Esophagus mucosa (tissue), 1 donor: ENCODE results near the gene LRRC8E. TPM values are rescaled to one million over a fixed set of nuclear protein-coding genes. Genes with fewer than 3 reads are reported as not detected.
A peak's percentile ranks its signal among the peaks of the same experiment; 100 is the strongest.
"Not testable (repeated sequence)": the region's sequence is repeated elsewhere in the genome, so short reads cannot be mapped to it uniquely, and the experiment has no call there.

Source experiments
- ATAC-seq: fragments of 200-7000 bp; cut with Tn5 transposase; one replicate; pipeline ENCODE4 v1.9.1; 2020
- total RNA-seq: library from RNA; stranded (reverse); gene quantifications from one replicate; pipeline ENCODE4 v1.2.4, GENCODE V29; 2023
- donor health status: DM: yes; HTN: yes; CAD: no.

LRRC8E gene
- total RNA-seq, 1 donor from 2014 or later = 11.6 TPM

DNA sequence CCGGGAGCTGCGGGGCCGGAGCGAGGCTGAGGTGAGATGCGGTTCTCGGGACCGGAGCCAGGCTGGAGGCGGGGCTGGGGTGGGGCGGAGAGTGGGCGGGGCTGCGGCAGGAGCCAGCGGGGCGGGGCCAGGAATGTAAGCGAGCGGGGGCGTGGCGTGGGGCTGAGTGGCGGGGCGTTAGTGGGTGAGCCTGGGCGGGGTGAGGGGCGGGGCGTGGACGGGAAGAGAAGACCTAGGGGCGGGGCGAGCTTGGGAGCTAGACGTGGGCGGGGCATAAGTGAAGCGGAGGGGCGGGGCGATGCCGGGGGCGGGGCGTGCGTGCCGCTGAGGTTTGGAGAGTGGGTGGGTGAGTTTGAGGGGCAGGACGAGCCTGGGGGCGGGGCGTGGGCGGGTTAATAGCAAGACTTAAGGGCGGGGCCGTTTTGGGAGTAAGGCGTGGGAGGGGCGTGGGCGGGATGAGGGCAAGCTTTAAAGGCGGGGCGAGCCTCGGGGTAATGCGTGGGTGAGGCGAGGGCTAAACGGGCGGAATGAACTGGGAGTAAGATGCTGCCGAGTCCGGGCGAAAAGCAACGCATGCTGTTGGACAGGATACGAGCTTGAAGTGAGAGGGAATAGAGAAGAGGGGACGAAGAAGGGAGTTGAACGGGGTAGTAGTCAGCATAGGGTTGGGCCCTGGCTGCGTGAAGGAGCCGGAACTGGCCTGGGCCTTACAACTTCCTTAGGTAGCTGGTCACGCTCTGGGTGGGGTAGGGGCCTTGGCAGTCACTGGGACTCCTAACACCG lies 32.4 kb downstream of the LRRC8E start:
- ATAC-seq = peak; percentile 87

DNA sequence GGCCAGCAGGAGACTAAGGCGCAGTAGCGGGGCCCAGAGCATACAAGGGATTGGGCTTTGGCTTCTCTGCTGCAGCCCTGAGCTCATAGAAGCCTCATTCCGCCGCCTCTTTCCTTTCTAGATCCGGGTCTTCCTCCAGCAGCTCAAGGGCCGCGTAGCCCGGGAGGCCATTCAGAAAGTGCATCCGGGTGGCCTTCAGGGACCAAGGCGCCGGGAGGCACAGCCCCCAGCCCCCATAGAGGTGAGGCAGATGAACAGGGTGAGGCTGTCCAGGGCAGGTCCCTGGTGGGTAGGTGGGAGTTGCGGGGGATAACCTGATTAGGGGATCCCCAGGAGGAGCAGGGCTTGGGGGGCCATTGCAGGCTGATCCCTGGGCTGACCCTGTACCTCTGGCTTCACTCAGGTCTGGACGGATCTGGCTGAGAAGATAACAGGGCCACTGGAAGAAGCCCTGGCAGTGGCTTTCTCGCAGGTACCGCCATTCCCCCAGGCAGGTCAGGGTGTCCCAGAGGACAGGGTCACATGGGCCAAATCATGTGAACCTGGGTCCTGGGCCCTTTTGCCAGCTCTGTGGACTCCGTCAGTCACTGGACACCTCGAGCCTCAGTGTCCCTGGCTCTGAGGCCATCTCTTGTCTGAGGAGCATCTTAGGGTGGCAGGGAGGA lies 33.1 kb downstream of the LRRC8E start:
- ATAC-seq = no peak

DNA sequence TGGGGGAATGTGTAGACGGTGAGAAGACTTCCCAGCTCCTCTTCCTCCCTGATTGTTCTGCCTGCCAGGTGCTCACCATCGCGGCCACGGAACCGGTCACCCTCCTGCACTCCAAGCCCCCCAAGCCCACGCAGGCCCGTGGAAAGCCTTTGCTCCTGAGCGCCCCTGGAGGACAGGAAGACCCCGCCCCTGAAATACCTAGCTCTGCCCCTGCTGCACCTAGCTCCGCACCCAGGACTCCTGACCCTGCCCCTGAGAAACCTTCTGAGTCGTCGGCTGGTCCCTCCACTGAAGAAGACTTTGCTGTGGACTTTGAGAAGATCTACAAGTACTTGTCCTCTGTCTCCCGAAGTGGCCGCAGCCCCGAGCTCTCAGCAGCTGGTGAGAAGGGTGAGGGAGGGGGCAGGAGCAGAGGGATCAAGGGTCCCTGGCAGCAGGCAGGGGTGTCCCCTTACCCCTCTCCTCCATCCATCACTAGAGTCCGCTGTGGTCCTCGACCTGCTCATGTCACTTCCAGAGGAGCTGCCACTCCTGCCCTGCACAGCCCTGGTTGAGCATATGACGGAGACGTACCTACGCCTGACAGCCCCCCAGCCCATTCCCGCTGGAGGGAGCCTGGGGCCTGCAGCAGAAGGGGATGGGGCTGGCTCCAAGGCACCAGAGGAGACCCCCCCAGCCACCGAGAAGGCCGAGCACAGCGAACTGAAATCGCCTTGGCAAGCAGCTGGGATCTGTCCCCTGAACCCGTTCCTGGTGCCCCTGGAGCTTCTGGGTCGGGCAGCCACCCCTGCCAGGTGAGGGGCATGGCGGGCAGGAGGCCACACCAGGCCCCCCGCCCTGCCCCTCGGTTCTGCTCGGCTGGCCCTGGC lies 33.9 kb downstream of the LRRC8E start:
- no peak for ATAC-seq

DNA sequence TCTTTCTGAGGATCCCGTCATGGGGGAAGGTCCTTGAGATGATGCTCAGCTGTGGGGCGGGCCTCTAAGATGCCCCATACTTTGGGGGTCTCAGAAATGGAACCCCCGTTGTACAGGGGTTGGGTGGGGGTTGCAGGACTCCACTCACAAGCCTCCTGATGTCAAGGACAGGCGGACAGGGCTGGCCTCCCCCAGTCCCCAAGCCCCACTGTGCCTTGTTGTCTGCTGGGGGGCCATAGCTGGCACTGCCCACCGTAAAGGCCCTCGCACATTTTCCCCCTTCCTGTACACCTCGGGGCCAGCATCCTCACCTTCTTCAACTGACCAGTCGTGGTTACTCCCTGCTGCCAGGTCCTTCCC lies 34.5 kb downstream of the LRRC8E start:
- no peak for ATAC-seq

DNA sequence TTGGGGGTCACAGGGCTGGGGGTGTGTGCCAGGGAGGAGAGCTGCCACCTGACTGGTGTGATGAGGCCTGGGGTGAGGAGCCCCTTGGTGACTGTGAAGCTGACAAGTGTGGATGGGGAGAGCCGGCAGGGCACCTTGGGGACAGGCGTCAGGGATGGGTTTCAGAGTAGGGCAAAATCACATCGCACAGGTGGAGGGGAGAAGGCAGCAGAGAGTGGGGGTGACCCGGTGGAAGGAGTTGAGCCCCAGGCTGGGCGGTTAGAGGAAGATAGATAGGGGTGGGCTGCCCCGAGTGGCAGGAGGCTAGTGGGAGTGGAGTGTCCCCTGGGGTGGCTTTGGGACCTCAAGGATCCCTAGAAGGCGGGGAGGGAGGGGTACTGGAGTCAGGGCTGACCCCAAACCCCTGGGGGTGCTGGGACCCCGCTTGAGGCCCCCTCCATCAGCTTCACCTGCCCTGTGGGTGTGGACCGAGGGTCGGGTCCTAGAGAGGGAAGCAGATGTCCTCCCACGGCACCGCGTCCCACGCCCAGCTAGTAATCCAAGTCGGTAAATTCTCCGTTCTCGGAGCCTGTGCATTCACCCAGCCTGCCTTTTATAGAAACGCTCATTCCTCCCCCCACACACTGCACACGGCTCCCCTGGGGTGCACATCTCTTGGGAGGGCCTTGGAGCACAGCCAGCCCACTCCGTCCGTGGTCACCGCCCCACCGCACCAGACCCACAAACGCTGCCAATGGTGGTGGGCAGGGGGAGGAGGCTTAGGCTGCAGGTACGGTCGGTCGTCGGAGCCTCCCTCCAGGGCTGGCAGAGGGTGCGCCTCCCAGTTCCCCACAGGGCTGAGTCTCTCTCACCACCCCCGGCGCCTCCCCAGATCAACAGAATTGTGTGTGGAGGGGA lies 35.2 kb downstream of the LRRC8E start:
- no peak for ATAC-seq

DNA sequence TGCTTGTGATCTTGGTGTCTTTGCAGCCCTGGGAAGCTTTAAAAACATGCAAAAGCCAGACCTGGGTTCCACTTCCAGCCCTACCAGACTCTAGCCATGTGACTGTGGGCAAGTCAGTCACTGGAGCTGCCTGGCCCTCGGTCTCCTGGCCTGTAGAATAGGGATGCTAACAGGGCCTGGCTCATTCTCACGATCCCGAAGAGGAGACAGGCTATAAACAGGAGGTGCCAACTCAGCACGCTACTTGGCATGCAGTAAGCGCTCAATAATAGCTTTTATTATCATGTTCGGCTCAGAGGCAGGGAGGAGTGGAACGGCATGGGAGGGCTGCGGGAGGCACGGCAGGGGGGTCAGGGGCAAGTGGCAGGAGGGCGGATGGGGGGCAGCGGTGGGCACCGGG lies 35.9 kb downstream of the LRRC8E start:
- ATAC-seq = no peak

DNA sequence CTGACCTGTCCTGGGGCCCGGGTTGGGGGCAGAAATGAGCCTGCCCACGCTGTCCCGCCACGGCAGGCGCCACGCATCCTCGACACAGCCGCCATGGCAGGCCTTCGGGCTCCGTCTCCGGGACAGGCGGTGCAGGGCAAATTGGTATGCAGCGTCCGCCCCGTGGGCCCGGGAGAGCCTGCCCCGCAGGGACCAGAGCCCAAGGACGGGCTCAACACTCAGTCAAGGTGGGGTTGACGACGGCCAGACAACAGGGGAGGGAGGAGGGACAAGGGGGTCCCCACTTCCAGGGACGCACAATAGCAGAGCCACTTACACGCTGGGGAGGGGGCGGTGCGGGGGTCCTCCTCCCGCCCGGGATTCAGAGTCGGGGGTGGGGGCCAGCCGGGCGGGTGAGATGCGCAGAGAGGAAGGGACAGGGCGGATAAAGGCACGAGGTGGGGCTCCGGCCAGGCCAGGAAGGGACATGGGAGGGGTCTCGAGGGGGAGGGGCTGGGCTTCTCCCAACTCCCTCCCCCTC lies 36.4 kb downstream of the LRRC8E start:
- no peak for ATAC-seq

DNA sequence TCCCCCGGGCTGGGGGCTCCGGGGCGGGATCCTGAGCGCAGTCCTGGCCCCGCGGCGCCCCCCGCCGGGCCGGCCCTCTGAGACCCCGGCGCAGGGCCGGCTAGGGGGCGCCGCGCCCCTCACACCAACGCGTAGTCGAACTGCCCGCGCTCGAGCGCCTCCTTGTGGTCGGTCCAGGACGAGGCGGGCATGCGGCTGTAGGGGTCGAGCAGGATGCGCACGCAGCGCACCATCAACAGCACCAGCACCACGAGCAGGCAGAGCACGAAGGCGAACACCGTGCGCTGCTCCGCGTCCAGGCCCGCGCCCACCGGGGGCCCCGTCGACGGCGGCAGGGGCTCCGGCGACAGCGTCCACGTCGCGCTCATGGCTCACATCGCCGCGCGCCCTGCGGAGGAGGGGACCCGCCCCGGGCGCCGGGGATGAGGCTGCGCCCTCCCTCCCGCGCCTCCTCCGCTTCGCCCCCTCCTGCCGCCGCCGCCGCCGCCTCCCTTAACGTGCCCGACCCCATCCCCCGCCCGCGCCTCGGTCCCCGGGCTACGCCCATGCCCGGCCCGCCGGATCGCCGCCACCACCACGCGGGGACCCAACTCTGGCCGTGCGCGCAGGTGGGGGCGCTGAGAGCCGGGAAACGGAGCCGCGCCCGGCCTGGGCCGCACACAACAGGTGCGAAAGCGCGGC lies 37.0 kb downstream of the LRRC8E start:
- ATAC-seq = no peak

DNA sequence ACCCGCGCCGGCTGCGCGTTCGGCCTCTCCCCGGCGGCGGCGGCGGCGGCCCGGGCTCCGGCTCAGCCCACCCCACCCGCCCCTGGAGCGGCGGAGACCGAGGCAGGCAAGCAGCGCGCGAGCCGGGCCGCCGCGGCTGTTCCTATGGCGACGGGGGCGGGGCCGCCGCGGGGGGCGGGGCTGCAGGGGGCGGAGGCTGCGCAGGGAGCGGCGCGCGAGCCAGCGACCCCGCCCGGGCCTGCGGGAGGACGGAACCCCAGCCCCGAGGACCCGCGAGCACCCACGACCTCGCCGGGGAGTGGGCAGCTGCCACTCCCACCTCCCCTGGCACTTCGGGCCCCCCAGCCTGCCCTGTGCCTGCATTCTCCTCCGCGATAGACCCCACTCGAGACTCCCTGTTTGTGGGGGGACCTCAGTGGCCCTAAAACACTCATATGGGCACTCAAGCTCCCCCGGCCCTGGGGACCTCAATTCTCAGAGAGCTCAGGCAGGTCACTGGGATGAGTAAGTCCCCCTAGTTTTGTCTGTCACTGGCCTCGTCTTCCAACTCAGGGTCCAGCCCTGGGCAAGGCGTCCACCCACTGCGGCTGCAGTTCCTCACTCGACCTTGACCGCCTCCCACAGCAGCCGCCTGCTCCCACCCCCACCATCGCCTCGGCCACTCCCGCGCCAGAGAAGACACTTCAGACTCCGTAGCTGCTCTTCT lies 37.9 kb downstream of the LRRC8E start, which contains the start of gene CTXN1:
CTXN1 (minus strand) TSS at position 115 of the 706 bp plus-strand sequence. CDS start 597 bp downstream, outside the sequence.
- ATAC-seq = peak; percentile 28

DNA sequence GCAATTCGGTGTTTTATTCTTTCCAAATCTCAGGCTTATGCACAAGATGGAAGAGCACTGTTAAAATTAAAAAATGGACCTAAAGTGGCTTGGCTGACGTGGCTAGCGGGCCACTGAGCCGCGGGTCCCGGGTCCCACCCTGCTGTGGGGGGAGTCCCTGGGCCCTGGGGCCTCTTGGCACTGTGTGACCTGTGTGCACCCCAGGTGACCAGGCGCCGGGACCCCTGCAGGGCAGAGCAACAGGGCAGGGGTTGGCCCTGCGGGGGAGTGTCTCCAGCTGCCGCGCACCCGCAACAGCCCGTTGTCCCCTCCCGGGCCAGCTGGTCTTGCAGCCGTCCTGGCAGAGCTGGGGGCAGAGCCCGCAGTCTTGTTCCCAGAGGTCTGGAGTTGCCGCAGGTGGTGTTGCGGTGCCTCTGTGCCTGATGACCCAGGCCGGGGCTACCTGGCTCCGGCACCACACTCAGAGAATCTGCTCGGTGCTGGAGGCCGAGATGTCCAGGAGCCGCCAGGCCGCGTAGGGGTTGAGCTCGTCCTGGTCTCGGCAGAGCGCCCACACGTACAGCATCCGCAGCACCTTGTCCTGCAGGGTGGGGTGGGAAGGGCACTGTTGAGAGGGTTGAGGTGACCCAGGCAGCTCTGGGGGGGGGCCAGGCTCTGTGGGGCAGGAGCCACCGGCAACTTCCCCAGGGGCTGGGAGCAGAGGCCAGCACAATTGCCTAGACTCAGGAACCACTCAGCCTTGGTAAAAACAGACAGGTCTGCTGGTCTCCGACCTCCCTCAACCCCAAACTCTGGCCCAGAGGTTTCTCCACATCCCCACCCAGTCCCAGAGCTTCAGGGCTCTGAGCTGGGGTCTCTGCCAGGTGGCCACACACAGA lies 38.7 kb downstream of the LRRC8E start:
- ATAC-seq = no peak

DNA sequence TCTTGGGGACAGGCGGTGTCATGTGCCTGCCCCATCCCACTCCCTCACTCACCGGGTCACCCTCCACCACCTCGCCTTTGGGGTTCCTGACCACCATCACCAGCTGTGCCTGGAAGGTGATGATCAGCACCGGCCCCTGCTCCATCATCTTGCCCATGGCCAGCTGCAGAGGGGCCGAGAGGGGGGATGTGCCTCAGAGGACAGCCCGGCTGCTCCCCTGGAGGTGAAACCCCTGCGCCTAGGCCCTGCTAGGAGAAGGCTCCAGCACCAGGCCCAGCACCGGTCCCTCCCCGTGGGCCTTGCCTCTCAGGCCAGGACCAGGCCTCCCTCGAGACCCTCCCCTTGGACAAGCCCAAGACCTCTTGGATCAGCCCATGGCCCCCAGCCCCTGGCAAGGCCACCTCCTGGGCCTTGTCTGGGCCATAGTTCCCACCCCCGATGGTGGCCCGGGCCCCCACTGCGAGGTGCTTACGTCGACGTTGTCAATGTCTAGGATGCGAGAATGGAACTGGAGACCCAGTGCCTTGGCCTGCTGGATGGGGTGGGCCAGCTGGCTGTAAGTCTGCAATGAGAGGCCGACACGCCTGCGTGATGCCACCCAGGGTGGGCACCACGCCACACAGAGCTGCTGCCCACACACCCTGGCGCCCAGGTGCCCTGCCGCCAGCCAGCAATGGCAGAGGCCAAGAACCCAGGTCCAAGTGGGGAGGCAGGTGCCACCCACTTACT lies 39.5 kb downstream of the LRRC8E start:
- ATAC-seq = no peak

DNA sequence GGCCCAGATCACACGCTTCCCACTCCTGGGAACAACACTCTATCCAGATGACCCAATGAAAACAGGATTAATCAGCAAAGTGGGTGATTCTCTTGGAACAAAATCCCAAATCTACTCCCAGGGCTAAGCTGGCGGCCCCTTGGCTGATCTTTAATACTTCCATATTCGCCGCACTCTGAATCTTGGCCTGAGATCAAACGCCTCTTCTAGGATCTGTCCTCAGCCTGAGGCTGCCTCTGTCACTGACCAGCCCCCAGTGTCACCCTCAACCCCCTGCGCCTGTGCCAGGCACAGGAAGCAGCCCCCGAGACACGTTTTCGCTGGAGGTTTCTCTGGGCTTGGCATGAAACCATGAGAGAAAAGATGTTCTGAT lies 40.0 kb downstream of the LRRC8E start:
- no peak for ATAC-seq

DNA sequence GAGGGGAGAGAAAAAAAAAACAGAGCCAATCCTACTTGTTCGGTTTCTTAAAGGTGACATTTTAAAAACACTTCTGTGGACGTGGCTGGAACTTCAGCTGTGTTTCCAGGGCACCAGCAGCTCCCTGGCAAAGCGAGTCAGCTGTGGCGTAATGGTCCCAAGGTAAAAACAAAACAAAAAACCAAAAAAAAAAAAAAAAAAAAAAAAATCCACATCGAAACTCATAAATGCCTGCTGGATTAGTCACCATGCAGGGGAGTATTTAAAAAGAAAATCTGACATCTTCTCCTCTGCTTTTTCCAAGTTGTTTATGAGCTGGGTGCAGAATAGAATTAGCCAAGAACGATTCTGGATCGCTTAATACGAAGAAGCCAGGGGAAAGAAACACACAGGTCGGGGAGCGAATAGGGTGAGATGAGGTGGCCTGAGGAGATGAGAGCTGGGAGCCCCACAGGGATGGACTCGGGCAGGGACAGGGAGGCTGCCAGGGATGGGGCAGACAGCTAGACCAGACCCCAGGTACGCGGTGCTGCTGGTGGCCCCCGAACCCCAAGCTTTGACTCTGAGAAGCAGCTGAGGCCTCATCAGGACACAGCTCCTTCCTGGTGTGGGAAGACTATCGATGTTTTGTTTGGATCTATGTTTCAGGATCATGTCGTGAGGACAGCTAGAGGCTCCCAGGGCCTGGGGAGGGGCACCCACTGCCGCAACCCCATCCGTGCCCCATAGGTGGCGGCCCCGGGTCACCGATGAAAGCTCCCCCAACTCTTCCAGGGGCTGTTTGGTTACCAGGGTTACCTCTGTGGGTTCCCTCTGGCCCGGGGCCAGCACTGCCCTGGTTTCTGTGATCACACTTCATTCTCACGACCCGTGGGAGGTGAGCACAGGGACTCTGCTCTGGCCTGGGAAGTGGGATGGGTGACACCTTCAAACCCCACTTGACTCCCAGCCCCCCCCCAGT lies 40.7 kb downstream of the LRRC8E start:
- ATAC-seq = no peak

DNA sequence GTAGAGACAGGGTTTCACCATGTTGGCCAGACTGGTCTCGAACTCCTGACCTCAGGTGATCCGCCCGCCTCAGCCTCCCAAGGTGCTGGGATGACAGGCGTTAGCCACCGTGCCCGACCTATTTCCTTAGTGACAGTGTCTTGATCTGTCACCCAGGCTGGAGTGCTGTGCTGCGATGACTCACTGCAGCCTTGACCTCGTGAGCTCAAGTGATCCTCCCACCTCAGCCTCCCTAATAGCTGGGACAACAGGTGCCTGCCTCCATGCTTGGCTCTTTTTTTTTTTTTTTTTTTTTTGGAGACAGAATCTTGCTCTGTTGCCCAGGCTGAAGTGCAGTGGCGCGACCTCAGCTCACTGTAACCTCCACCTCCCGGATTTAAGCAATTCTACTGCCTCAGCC lies 41.7 kb downstream of the LRRC8E start:
- not testable (repeated sequence) for ATAC-seq

DNA sequence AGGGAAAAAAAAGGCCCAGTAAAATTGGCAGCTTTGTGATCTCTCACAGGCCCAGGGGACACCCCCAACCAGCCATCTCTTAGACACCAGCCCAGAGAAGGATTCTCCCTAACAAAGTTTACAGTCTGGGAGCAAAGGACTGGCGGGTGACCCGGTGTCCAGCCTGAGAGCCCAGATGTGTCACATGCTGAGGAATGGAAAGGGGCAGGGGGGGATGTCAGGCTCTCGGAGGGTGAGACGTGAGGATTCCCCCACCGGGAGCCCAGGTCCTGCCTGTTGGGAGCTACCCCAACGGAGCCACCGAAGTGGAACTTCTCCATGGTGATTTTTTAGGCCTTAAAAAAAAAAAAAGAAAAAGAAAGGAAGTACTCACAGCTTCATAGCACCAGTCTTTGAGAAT lies 42.5 kb downstream of the LRRC8E start:
- ATAC-seq = no peak

DNA sequence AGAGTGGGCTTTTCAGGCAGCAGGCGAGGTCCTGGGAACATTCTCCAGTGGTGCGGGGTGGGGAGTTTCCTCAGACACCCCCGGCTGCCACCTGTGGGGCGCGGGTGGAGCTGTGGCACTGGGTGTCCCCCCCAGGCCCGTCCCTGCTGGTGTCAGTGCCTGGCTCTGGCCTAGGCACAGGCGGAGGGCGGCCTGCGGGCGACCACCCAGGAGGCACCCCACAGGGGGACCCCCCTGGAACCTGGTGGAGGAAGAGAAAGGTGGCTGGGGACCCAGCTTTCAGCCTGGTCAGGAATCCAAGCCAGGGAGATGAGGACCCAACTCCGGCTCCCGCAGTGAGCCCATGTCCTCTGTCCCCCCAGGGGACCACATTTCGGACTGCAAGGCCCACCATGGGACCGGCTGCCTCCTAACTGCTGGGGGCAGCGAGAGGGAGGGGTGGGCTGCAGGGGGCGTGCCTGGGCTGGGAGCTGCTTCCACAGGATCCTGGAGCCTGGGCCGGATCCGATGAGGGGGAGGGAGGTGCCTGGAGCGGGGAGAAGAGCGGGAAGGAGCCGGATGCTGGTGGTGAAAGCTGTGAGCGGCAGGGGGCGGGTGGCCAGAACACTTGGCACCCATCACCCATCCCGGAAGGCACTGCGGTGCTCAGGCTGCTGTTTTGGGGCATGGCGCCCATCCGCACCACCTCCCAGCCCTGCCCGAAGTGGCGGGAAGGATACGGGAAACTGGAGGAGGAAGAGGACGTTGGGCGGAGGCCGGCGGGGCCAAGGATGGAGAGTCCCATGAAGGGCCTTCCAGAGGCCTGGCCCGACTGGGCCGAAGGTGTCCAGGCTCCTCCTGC lies 43.1 kb downstream of the LRRC8E start:
- ATAC-seq = peak; percentile 1
